ENCODE results near the gene ADH4. TPM values are rescaled to one million over a fixed set of nuclear protein-coding genes. Genes with fewer than 3 reads are reported as not detected.
A peak's percentile ranks its signal among the peaks of the same experiment; 100 is the strongest.
"Not testable (repeated sequence)": the region's sequence is repeated elsewhere in the genome, so short reads cannot be mapped to it uniquely, and the experiment has no call there.

ADH4 gene
- total RNA-seq: 0.10 TPM in 1 of 2 replicates, not detected in the other

- DNase-seq (ENCODE audit: low read depth): peak; percentile 64
Measured at GRCh38 chr4:99144070-99144469, at the start of gene ADH4. Gene ADH4, minus strand, starts transcription at chr4:99144297. Its CDS starts 75 bp downstream, at chr4:99144222.

GRCh38 chr4:99190336-99190735 lies 46.2 kb upstream of the ADH4 start:
- DNase-seq (ENCODE audit: low read depth): no peak

GRCh38 chr4:99189900-99190299 lies 45.8 kb upstream of the ADH4 start:
- DNase-seq (ENCODE audit: low read depth): not testable (repeated sequence)

GRCh38 chr4:99186029-99186428 lies 41.9 kb upstream of the ADH4 start:
- no peak for DNase-seq (ENCODE audit: low read depth)

GRCh38 chr4:99185581-99185980 lies 41.5 kb upstream of the ADH4 start:
- no peak for DNase-seq (ENCODE audit: low read depth)

GRCh38 chr4:99180382-99181070 lies 36.4 kb upstream of the ADH4 start:
- peak; percentile 88 for DNase-seq (ENCODE audit: low read depth)

GRCh38 chr4:99179626-99180025 lies 35.5 kb upstream of the ADH4 start:
- DNase-seq (ENCODE audit: low read depth): peak; percentile 79

- DNase-seq (ENCODE audit: low read depth): no peak
Measured at GRCh38 chr4:99179178-99179577, 35.1 kb upstream of the ADH4 start.

- no peak for DNase-seq (ENCODE audit: low read depth)
Measured at GRCh38 chr4:99166544-99166943, 22.4 kb upstream of the ADH4 start.

GRCh38 chr4:99165978-99166377 lies 21.9 kb upstream of the ADH4 start:
- DNase-seq (ENCODE audit: low read depth): no peak

GRCh38 chr4:99161373-99162099 lies 17.4 kb upstream of the ADH4 start:
- DNase-seq (ENCODE audit: low read depth): no peak

GRCh38 chr4:99159699-99160098 lies 15.6 kb upstream of the ADH4 start:
- DNase-seq (ENCODE audit: low read depth): no peak

GRCh38 chr4:99157478-99157935 lies 13.4 kb upstream of the ADH4 start:
- peak; percentile 84 for DNase-seq (ENCODE audit: low read depth)

- peak; percentile 48 for DNase-seq (ENCODE audit: low read depth)
Measured at GRCh38 chr4:99156992-99157391, 12.9 kb upstream of the ADH4 start.

GRCh38 chr4:99154658-99155342 lies 10.7 kb upstream of the ADH4 start:
- no peak for DNase-seq (ENCODE audit: low read depth)

GRCh38 chr4:99151995-99152394 lies 7.9 kb upstream of the ADH4 start:
- DNase-seq (ENCODE audit: low read depth): no peak

- DNase-seq (ENCODE audit: low read depth): no peak
Measured at GRCh38 chr4:99151452-99151851, 7.4 kb upstream of the ADH4 start.

GRCh38 chr4:99149426-99150019 lies 5.4 kb upstream of the ADH4 start:
- no peak for DNase-seq (ENCODE audit: low read depth)

GRCh38 chr4:99148550-99148949 lies 4.5 kb upstream of the ADH4 start:
- DNase-seq (ENCODE audit: low read depth): no peak

- DNase-seq (ENCODE audit: low read depth): no peak
Measured at GRCh38 chr4:99144587-99144986, 490 bp upstream of the ADH4 start.

GRCh38 chr4:99136329-99136728 lies 7.8 kb downstream of the ADH4 start:
- no peak for DNase-seq (ENCODE audit: low read depth)

- no peak for DNase-seq (ENCODE audit: low read depth)
Measured at GRCh38 chr4:99135541-99136162, 8.4 kb downstream of the ADH4 start.
